Measurements from ENCODE around the gene FGD4.

- TF ChIP-seq, protein P1, sequence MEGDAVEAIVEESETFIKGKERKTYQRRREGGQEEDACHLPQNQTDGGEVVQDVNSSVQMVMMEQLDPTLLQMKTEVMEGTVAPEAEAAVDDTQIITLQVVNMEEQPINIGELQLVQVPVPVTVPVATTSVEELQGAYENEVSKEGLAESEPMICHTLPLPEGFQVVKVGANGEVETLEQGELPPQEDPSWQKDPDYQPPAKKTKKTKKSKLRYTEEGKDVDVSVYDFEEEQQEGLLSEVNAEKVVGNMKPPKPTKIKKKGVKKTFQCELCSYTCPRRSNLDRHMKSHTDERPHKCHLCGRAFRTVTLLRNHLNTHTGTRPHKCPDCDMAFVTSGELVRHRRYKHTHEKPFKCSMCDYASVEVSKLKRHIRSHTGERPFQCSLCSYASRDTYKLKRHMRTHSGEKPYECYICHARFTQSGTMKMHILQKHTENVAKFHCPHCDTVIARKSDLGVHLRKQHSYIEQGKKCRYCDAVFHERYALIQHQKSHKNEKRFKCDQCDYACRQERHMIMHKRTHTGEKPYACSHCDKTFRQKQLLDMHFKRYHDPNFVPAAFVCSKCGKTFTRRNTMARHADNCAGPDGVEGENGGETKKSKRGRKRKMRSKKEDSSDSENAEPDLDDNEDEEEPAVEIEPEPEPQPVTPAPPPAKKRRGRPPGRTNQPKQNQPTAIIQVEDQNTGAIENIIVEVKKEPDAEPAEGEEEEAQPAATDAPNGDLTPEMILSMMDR (IDR thresholded peaks at IDR 0.05) = no peak
- no peak for TF ChIP-seq EP300 (IDR thresholded peaks at IDR 0.05)
- no peak for TF ChIP-seq POLR2AphosphoS5 (IDR thresholded peaks at IDR 0.05)
These were observed 260.6 kb downstream of the FGD4 start for GRCh38 chr12:32659908-32660440.
